SHP77 treated with DMSO at 0.1 percent for 48 hours (cell line): ENCODE results near the gene HIBCH.
"Not testable (repeated sequence)": the region's sequence is repeated elsewhere in the genome, so short reads cannot be mapped to it uniquely, and the experiment has no call there.

Source experiments
- DNase-seq: peaks from one replicate; lab custom pipeline; 2025; lab: John Stamatoyannopoulos, UW

The HIBCH gene

GRCh38 chr2:190343089-190343535, 23.5 kb upstream of the HIBCH start:
- DNase-seq: no peak

GRCh38 chr2:190342611-190343010, 23.0 kb upstream of the HIBCH start:
- DNase-seq: no peak

- DNase-seq: no peak
These were observed 20.7 kb upstream of the HIBCH start for GRCh38 chr2:190340369-190340768.

- DNase-seq: no peak
These were observed 19.8 kb upstream of the HIBCH start for GRCh38 chr2:190339394-190339793.

GRCh38 chr2:190338453-190338852, 18.8 kb upstream of the HIBCH start:
- no peak for DNase-seq

GRCh38 chr2:190336420-190336819, 16.8 kb upstream of the HIBCH start:
- no peak for DNase-seq

- DNase-seq: not testable (repeated sequence)
These were observed 16.0 kb upstream of the HIBCH start for GRCh38 chr2:190335584-190335983.

- no peak for DNase-seq
These were observed 15.6 kb upstream of the HIBCH start for GRCh38 chr2:190335225-190335559.

- no peak for DNase-seq
These were observed 15.0 kb upstream of the HIBCH start for GRCh38 chr2:190334479-190335224.

- DNase-seq: no peak
These were observed 14.3 kb upstream of the HIBCH start for GRCh38 chr2:190333928-190334327.

- DNase-seq: no peak
These were observed 13.8 kb upstream of the HIBCH start for GRCh38 chr2:190333395-190333794.

- no peak for DNase-seq
These were observed 9.0 kb upstream of the HIBCH start for GRCh38 chr2:190328573-190329147.

- no peak for DNase-seq
These were observed 8.4 kb upstream of the HIBCH start for GRCh38 chr2:190327867-190328572.

- DNase-seq: no peak
These were observed 6.0 kb upstream of the HIBCH start for GRCh38 chr2:190325588-190325987.

- no peak for DNase-seq
These were observed 3.8 kb upstream of the HIBCH start for GRCh38 chr2:190323406-190323805.

- no peak for DNase-seq
These were observed 1.1 kb upstream of the HIBCH start for GRCh38 chr2:190320696-190321095.

- DNase-seq: no peak
These were observed 583 bp downstream of the HIBCH start for GRCh38 chr2:190318931-190319554.

- DNase-seq: no peak
These were observed 1.1 kb downstream of the HIBCH start for GRCh38 chr2:190318514-190318913.

GRCh38 chr2:190315273-190315672, 4.4 kb downstream of the HIBCH start:
- DNase-seq: no peak

GRCh38 chr2:190313880-190314279, 5.7 kb downstream of the HIBCH start:
- DNase-seq: no peak

GRCh38 chr2:190312635-190313025, 7.0 kb downstream of the HIBCH start:
- DNase-seq: not testable (repeated sequence)

GRCh38 chr2:190311893-190312634, 7.6 kb downstream of the HIBCH start:
- DNase-seq: no peak
